Natural killer cell (primary cell): ENCODE measurements around the gene KRT3. TPM values are rescaled to one million over a fixed set of nuclear protein-coding genes. Genes with fewer than 3 reads are reported as not detected.

Source experiments
- ATAC-seq, 3 donors: fragments of 150-1000 bp in 2 of 3; fragments of 200-7000 bp in 1 of 3; cut with Tn5 transposase; 1 replicate in 1 of 3; 2 replicates in 2 of 3; pipeline ENCODE4 v1.10.0; 2021; ENCODE audit warnings: mild to moderate bottlenecking in 2 of 3, moderate library complexity in 2 of 3
- DNase-seq, 2 donors: peaks; one replicate each; pipeline versions ENCODE4 v3.0.0 to v3.0.0-alpha.2; 2013 to 2021; ENCODE audit warnings: mixed read lengths in 1 of 2
- H3K27ac ChIP-seq: one replicate; pipeline ENCODE4 v1.5.1; 2013; ENCODE audit warnings: mild to moderate bottlenecking, low read length
- H3K27me3 ChIP-seq: one replicate; pipeline ENCODE4 v1.6.1; 2013; ENCODE audit warnings: low read length; ENCODE audit not compliant: control insufficient read depth, insufficient read depth
- H3K36me3 ChIP-seq: one replicate; pipeline ENCODE4 v1.6.1; 2013; ENCODE audit warnings: low read length; ENCODE audit not compliant: control insufficient read depth, insufficient read depth
- H3K4me1 ChIP-seq: one replicate; pipeline ENCODE4 v1.6.1; 2013; ENCODE audit warnings: low read length; ENCODE audit not compliant: control insufficient read depth, insufficient read depth
- H3K4me3 ChIP-seq: one replicate; pipeline ENCODE4 v1.5.1; 2013; ENCODE audit warnings: low read length
- H3K9me3 ChIP-seq: one replicate; pipeline ENCODE4 v1.6.1; 2013; ENCODE audit warnings: low read length; ENCODE audit not compliant: control insufficient read depth, insufficient read depth
- H3K27ac Mint-ChIP-seq, 2 donors: one replicate each; pipeline ENCODE4 v1.8.0; 2022; ENCODE audit warnings: mild to moderate bottlenecking in 2 of 2, mixed read lengths in 2 of 2, moderate library complexity in 1 of 2
- H3K27me3 Mint-ChIP-seq, 2 donors: one replicate each; pipeline ENCODE4 v1.8.0; 2022; ENCODE audit warnings: low read depth in 2 of 2, mixed read lengths in 2 of 2
- H3K36me3 Mint-ChIP-seq: one replicate; pipeline ENCODE4 v1.8.0; 2022; ENCODE audit warnings: mixed read lengths
- H3K4me1 Mint-ChIP-seq, 2 donors: one replicate each; pipeline ENCODE4 v1.8.0; 2022; ENCODE audit warnings: mixed read lengths in 2 of 2
- H3K4me3 Mint-ChIP-seq: one replicate; pipeline ENCODE4 v1.8.0; 2022; ENCODE audit warnings: mild to moderate bottlenecking, moderate library complexity, mixed read lengths
- H3K9me3 Mint-ChIP-seq, 2 donors: one replicate each; pipeline ENCODE4 v1.8.0; 2022; ENCODE audit warnings: mixed read lengths in 2 of 2
- CTCF ChIP-seq: fragments of 200-600 bp; IDR thresholded peaks from one replicate; pipeline ENCODE4 v1.8.0; 2022; ENCODE audit warnings: antibody characterized with exemption
- WGBS: methylation state at CpG from one replicate; pipeline ENCODE4 v1.1.7; 2013; ENCODE audit warnings: missing lambda C conversion rate; ENCODE audit not compliant: insufficient coverage; 5-methylcytosine and 5-hydroxymethylcytosine counted together
- intact Hi-C: fragments of 100-400 bp; cut with micrococcal nuclease; formaldehyde crosslinking; loops from one replicate; pipeline ENCODE4 v1.14.2; 2022
- total RNA-seq, 4 donors: library from RNA; stranded (reverse); fragments of 120-200 nt in 1 of 4; gene quantifications; one replicate each; pipeline versions ENCODE4 v1.2.3 to v1.2.4, GENCODE V29; 2013 to 2022

Gene KRT3
- total RNA-seq, 3 donors from 2014 or later (not counting 1 experiment from before 2014, with no cell fraction given): not detected

DNA sequence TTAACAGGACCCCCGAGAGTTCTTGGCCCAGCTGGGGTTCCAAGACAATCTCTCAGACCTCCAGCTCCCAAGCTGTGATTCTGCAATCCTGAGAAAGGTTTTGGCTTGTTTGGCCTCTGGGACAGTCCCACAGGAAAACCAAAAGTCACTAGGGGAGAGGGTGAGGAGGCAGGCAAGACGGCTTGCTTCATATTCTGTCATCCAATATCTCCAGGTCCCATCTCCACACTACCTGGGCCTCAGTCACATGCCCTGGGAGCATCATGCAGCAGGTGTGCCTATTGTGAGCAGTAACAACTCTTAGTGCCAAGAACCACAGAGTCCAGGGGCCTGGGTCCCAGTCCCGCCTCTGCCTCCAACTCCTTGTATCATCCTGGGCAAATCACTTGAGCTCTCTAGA, 36.5 kb upstream of the KRT3 start:
- Mint-ChIP-seq H3K9me3 (no peaks in the 10 kb centered on the region), H3K36me3 (no peaks in the 10 kb centered on the region), H3K27ac (peak overlapping the region in 1 of 2 donors; percentile 37), H3K27me3 (peaks cover 0 to 2% of the 10 kb centered on the region in 2 donors), H3K4me1 (peaks cover 24 to 45% of the 10 kb centered on the region in 2 donors), H3K4me3 (no peak overlapping the region)
- DNase-seq: no peak
- H3K4me1 ChIP-seq: peaks cover 23% of the 10 kb centered on the region
- H3K4me3 ChIP-seq: no peak overlapping the region
- H3K27me3 ChIP-seq: no peaks in the 10 kb centered on the region
- no peak for ATAC-seq
- WGBS: 78% methylated on average over 3 of the region's 3 CpGs
- H3K36me3 ChIP-seq: no peaks in the 10 kb centered on the region
- H3K9me3 ChIP-seq: no peaks in the 10 kb centered on the region
- no peak overlapping the region for H3K27ac ChIP-seq
- no peak for TF ChIP-seq CTCF
- intact Hi-C loops: no loop called here

GRCh38 chr12:52831251-52831650, 35.3 kb upstream of the KRT3 start:
- Mint-ChIP-seq H3K27ac (no peak overlapping the region), H3K9me3 (no peaks in the 10 kb centered on the region), H3K4me1 (peaks cover 12 to 33% of the 10 kb centered on the region in 2 donors), H3K27me3 (peaks cover 0 to 5% of the 10 kb centered on the region in 2 donors), H3K4me3 (no peak overlapping the region), H3K36me3 (no peaks in the 10 kb centered on the region)
- intact Hi-C loops: no loop called here
- no peaks in the 10 kb centered on the region for H3K27me3 ChIP-seq
- no peak overlapping the region for H3K27ac ChIP-seq
- no peak for ATAC-seq
- DNase-seq: no peak
- 94% methylated on average over 7 of the region's 7 CpGs for WGBS
- peaks cover 11% of the 10 kb centered on the region for H3K4me1 ChIP-seq
- TF ChIP-seq CTCF: no peak
- H3K36me3 ChIP-seq: no peaks in the 10 kb centered on the region
- no peaks in the 10 kb centered on the region for H3K9me3 ChIP-seq
- H3K4me3 ChIP-seq: no peak overlapping the region

- intact Hi-C loops: no loop called here
- peaks cover under 1 to 23% of the 10 kb centered on the region in 2 donors for H3K4me1 Mint-ChIP-seq
- DNase-seq (no peak), ATAC-seq (no peak)
- peaks cover 0 to 5% of the 10 kb centered on the region in 2 donors for H3K27me3 Mint-ChIP-seq
- TF ChIP-seq CTCF: no peak
- no peak overlapping the region for H3K27ac ChIP-seq
- H3K4me1 ChIP-seq: peaks cover under 1% of the 10 kb centered on the region
- H3K27ac Mint-ChIP-seq: no peak overlapping the region
- H3K4me3 ChIP-seq: no peak overlapping the region
- no peaks in the 10 kb centered on the region for H3K27me3 ChIP-seq
- H3K36me3 Mint-ChIP-seq: no peaks in the 10 kb centered on the region
- no peaks in the 10 kb centered on the region for H3K9me3 Mint-ChIP-seq
- H3K4me3 Mint-ChIP-seq: no peak overlapping the region
- H3K9me3 ChIP-seq: no peaks in the 10 kb centered on the region
- 80% methylated on average over 6 of the region's 8 CpGs for WGBS
- H3K36me3 ChIP-seq: no peaks in the 10 kb centered on the region
These were observed 34.3 kb upstream of the KRT3 start for GRCh38 chr12:52829986-52830770.
